ENCODE measurements around the gene FOXC2. TPM values are rescaled to one million over a fixed set of nuclear protein-coding genes. Genes with fewer than 3 reads are reported as not detected.

Gene FOXC2
- polyA plus RNA-seq, 3 donors: not detected

- Mint-ChIP-seq H3K27ac (peak overlapping the region in 1 of 7 donors; percentile 32), H3K4me1 (peaks cover 22% of the 10 kb centered on the region), H3K4me3 (peak overlapping the region in 1 of 2 donors; percentile 85), H3K27me3 (ENCODE audit: low read depth in 3 of 3) (peaks cover 70 to 84% (median 74%) of the 10 kb centered on the region in 3 donors), H3K36me3 (peaks cover 0 to 3% of the 10 kb centered on the region in 2 donors), H3K9me3 (peaks cover 0 to 12% (median 0%) of the 10 kb centered on the region in 7 donors)
- Histone ChIP-seq H3K9me3 (replicated peaks in 1 of 2; ENCODE audit: control insufficient read depth in 1 of 2, insufficient read depth in 1 of 2, low read length in 2 of 2) (peaks cover 0 to 20% of the 10 kb centered on the region in 2 donors), H3K4me1 (ENCODE audit: control insufficient read depth in 1 of 2, insufficient read depth in 2 of 2, low read length in 2 of 2) (peaks cover 4 to 9% of the 10 kb centered on the region in 2 donors), H3K4me2 (replicated peaks; ENCODE audit: extremely low read depth, low read length, poor library complexity, severe bottlenecking) (no peak overlapping the region), H3K27me3 (ENCODE audit: control insufficient read depth in 2 of 2, insufficient read depth in 2 of 2, low read length in 2 of 2) (peaks cover 41 to 63% of the 10 kb centered on the region in 2 donors), H3K79me2 (ENCODE audit: insufficient read depth, low read length) (no peaks in the 10 kb centered on the region), H4K20me1 (ENCODE audit: insufficient read depth, low read length) (no peaks in the 10 kb centered on the region), H2AFZ (ENCODE audit: insufficient read depth, low read depth, low read length, poor library complexity, severe bottlenecking) (no peak overlapping the region), H3K36me3 (replicated peaks in 1 of 2; ENCODE audit: control insufficient read depth in 1 of 2, insufficient read depth in 2 of 2, low read length in 2 of 2) (no peaks in the 10 kb centered on the region), H3K4me3 (replicated peaks in 1 of 3; ENCODE audit: low read depth in 2 of 3, low read length in 3 of 3) (no peak overlapping the region), H3K27ac (ENCODE audit: low read depth in 1 of 2, low read length in 2 of 2) (no peak overlapping the region), H3K9ac (ENCODE audit: insufficient read depth, low read length, poor library complexity, severe bottlenecking) (no peak overlapping the region)
- intact Hi-C loops (cut with micrococcal nuclease): no loop called here
- no peak for TF ChIP-seq CTCF (IDR thresholded peaks at IDR 0.05)
- no peak for DNase-seq
- WGBS (ENCODE audit: insufficient coverage): 76% methylated on average over 5 of the region's 16 CpGs
Observed at GRCh38 chr16:86565181-86565631, 1.4 kb upstream of the FOXC2 start.

GRCh38 chr16:86565644-86566511, 751 bp upstream of the FOXC2 start:
- Mint-ChIP-seq H3K4me3 (peak overlapping the region in 1 of 2 donors; percentile 85), H3K36me3 (peaks cover 0 to 3% of the 10 kb centered on the region in 2 donors), H3K27me3 (ENCODE audit: low read depth in 3 of 3) (peaks cover 75 to 84% (median 77%) of the 10 kb centered on the region in 3 donors), H3K27ac (no peak overlapping the region), H3K9me3 (peaks cover 0 to 12% (median 0%) of the 10 kb centered on the region in 7 donors), H3K4me1 (peaks cover 22% of the 10 kb centered on the region)
- Histone ChIP-seq H3K36me3 (replicated peaks in 1 of 2; ENCODE audit: control insufficient read depth in 1 of 2, insufficient read depth in 2 of 2, low read length in 2 of 2) (no peaks in the 10 kb centered on the region), H3K27me3 (ENCODE audit: control insufficient read depth in 2 of 2, insufficient read depth in 2 of 2, low read length in 2 of 2) (peaks cover 44 to 69% of the 10 kb centered on the region in 2 donors), H3K9ac (ENCODE audit: insufficient read depth, low read length, poor library complexity, severe bottlenecking) (no peak overlapping the region), H3K9me3 (replicated peaks in 1 of 2; ENCODE audit: control insufficient read depth in 1 of 2, insufficient read depth in 1 of 2, low read length in 2 of 2) (peaks cover 0 to 20% of the 10 kb centered on the region in 2 donors), H4K20me1 (ENCODE audit: insufficient read depth, low read length) (no peaks in the 10 kb centered on the region), H2AFZ (ENCODE audit: insufficient read depth, low read depth, low read length, poor library complexity, severe bottlenecking) (no peak overlapping the region), H3K79me2 (ENCODE audit: insufficient read depth, low read length) (no peaks in the 10 kb centered on the region), H3K27ac (ENCODE audit: low read depth in 1 of 2, low read length in 2 of 2) (no peak overlapping the region), H3K4me1 (ENCODE audit: control insufficient read depth in 1 of 2, insufficient read depth in 2 of 2, low read length in 2 of 2) (peaks cover 4 to 9% of the 10 kb centered on the region in 2 donors), H3K4me3 (replicated peaks in 1 of 3; ENCODE audit: low read depth in 2 of 3, low read length in 3 of 3) (no peak overlapping the region), H3K4me2 (replicated peaks; ENCODE audit: extremely low read depth, low read length, poor library complexity, severe bottlenecking) (no peak overlapping the region)
- no peak for DNase-seq
- 6% methylated on average over 38 of the region's 53 CpGs for WGBS (ENCODE audit: insufficient coverage)
- intact Hi-C loops (cut with micrococcal nuclease): no loop called here
- TF ChIP-seq CTCF (IDR thresholded peaks at IDR 0.05): no peak

All from CD14-positive monocyte (primary cell).